Measurements from ENCODE around the gene CCDC180.

Gene CCDC180

DNA sequence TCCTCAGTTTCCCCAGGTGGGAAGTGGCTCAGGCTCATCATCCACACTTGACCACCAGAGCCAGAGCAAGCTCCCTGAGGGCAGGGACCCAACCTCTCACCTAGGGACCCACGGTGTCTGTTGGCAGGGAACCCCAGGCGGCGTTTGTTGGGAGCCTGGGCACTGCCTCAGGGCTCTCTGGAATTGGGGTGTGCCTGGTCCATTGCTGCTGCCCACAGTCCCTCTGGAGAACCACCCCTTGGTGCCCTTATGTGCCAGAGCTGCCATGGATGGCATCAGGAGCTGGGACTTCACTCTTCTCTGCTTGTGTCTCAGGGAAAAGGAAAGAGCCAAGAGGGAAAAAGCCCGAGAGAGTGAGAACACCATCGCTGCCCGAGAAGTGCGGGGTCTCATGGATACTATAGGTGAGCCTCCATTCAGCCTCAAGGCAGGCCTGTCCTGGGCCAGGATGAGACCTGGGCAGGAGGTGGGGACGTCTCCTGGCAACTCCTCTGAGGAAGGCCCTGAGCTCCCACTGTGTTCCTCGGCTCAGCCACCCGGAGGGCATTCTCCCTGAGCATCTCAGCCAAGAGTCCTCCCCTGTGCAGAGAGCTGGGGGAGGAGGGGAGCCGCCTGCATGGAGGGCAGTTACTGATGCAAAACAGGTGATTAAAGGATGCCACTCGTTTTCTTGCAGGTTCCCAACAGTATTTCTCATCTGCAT lies 4.5 kb downstream of the CCDC180 start:
- Histone ChIP-seq H3K27ac (ENCODE audit: low read length) (no peak overlapping the region), H3K9ac (ENCODE audit: low read depth, low read length) (no peak overlapping the region), H3K4me3 (ENCODE audit: low read length) (no peak overlapping the region), H3K27me3 (ENCODE audit: insufficient read depth, low read length) (no peaks in the 10 kb centered on the region), H3K36me3 (ENCODE audit: insufficient read depth, low read depth, low read length) (peaks cover 13% of the 10 kb centered on the region; the same call in 1 of the 2 replicates), H3K9me3 (ENCODE audit: insufficient read depth, low read depth, low read length) (no peaks in the 10 kb centered on the region), H3K4me1 (ENCODE audit: insufficient read depth, low read length) (peaks cover under 1% of the 10 kb centered on the region; the same call in 1 of the 2 replicates)

DNA sequence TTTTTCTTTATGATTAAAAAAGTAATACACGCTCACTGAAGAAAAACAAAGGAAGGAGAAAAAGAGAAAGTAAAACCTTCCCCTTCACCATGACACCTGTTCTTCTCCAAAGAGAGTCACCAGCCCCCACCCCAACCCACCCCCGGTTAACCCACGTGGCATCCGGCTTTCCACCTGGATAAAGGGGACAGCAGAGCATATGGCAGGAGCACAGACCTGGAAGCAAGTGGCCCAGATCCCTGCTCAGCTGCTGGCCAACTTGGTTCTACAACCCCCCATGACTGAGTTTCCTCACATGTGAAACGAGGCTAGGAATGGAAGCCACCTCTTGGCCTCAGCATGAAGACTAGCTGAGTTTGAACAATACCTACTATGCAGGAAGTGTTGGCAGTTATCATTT lies 5.1 kb downstream of the CCDC180 start:
- H3K4me3 ChIP-seq (ENCODE audit: low read length): no peak overlapping the region
- no peak overlapping the region for H3K27ac ChIP-seq (ENCODE audit: low read length)
- no peaks in the 10 kb centered on the region; the same call in 1 of the 2 replicates for H3K4me1 ChIP-seq (ENCODE audit: insufficient read depth, low read length)
- no peaks in the 10 kb centered on the region for H3K9me3 ChIP-seq (ENCODE audit: insufficient read depth, low read depth, low read length)
- peaks cover 13% of the 10 kb centered on the region; the same call in 1 of the 2 replicates for H3K36me3 ChIP-seq (ENCODE audit: insufficient read depth, low read depth, low read length)
- no peak overlapping the region for H3K9ac ChIP-seq (ENCODE audit: low read depth, low read length)
- H3K27me3 ChIP-seq (ENCODE audit: insufficient read depth, low read length): no peaks in the 10 kb centered on the region

DNA sequence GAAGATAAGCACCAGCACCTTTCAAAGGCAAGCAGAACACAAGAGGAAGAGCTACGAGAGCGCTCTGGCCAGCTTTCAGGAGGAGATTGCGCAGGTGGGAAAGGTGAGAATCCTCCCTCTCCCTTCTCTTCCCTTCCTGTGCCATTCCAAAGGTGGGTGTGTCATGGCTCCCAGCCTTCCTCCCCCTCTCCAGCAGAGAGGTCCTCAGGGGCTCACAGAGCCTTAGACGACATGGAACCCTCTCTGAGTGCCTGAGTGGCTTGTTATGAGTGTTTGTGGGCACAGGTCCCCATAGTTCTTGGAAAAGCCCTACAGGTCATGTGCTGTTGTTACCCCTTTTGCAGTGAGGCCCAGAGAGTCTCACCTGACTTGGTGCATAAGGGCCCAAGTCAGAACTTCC lies 5.8 kb downstream of the CCDC180 start:
- H3K9ac ChIP-seq (ENCODE audit: low read depth, low read length): no peak overlapping the region; the same call in 1 of the 2 replicates
- no peak overlapping the region for H3K27ac ChIP-seq (ENCODE audit: low read length)
- H3K27me3 ChIP-seq (ENCODE audit: insufficient read depth, low read length): no peaks in the 10 kb centered on the region
- peaks cover 13% of the 10 kb centered on the region; the same call in 1 of the 2 replicates for H3K36me3 ChIP-seq (ENCODE audit: insufficient read depth, low read depth, low read length)
- H3K9me3 ChIP-seq (ENCODE audit: insufficient read depth, low read depth, low read length): no peaks in the 10 kb centered on the region
- no peaks in the 10 kb centered on the region for H3K4me1 ChIP-seq (ENCODE audit: insufficient read depth, low read length)
- no peak overlapping the region for H3K4me3 ChIP-seq (ENCODE audit: low read length)

DNA sequence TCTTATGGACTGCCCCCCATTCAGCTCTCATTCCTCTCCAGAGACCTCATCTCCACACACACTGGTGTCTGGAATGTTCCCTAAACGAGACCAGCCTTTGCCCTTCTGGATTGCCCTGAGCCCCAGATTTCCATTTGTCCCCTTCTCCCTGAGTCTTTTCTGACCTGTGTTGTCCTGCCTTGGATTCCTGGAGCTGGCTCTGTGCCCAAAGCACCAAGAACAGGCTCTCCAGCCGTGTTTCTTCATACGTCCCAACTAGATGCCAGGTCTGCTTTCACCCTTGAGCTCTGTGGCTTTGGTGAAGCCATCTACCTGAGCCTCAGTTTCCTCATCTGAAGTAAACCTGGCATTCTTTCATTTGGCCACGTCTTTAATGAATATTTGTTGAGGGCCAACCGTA lies 6.3 kb downstream of the CCDC180 start:
- H3K27ac ChIP-seq (ENCODE audit: low read length): no peak overlapping the region
- H3K4me1 ChIP-seq (ENCODE audit: insufficient read depth, low read length): no peaks in the 10 kb centered on the region
- H3K9ac ChIP-seq (ENCODE audit: low read depth, low read length): no peak overlapping the region
- no peaks in the 10 kb centered on the region for H3K27me3 ChIP-seq (ENCODE audit: insufficient read depth, low read length)
- peaks cover 13% of the 10 kb centered on the region; the same call in 1 of the 2 replicates for H3K36me3 ChIP-seq (ENCODE audit: insufficient read depth, low read depth, low read length)
- no peak overlapping the region for H3K4me3 ChIP-seq (ENCODE audit: low read length)
- no peaks in the 10 kb centered on the region for H3K9me3 ChIP-seq (ENCODE audit: insufficient read depth, low read depth, low read length)

DNA sequence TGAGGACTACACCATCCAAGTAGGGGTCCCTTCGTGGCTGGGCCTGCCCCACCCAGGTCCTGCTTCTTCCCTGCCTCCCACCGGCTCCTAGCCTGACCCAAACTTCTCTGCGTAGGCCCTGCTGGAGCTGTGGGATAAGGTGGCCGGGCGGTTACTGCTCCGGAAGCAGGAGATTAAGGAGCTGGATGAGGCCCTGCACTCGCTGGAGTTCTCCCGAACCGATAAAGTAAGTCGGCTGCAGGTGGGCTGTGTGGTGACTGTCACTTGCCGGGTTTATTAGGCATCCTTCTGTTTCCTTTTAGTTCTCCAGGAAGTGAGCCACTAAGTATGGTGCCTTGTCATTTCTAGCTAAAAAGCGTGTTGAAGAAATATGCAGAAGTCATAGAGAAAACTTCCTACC lies 7.0 kb downstream of the CCDC180 start:
- Histone ChIP-seq H3K27ac (ENCODE audit: low read length) (no peak overlapping the region), H3K9me3 (ENCODE audit: insufficient read depth, low read depth, low read length) (no peaks in the 10 kb centered on the region), H3K9ac (ENCODE audit: low read depth, low read length) (no peak overlapping the region), H3K4me1 (ENCODE audit: insufficient read depth, low read length) (no peaks in the 10 kb centered on the region), H3K27me3 (ENCODE audit: insufficient read depth, low read length) (no peaks in the 10 kb centered on the region), H3K4me3 (ENCODE audit: low read length) (no peak overlapping the region), H3K36me3 (ENCODE audit: insufficient read depth, low read depth, low read length) (peaks cover 13% of the 10 kb centered on the region; the same call in 1 of the 2 replicates)

DNA sequence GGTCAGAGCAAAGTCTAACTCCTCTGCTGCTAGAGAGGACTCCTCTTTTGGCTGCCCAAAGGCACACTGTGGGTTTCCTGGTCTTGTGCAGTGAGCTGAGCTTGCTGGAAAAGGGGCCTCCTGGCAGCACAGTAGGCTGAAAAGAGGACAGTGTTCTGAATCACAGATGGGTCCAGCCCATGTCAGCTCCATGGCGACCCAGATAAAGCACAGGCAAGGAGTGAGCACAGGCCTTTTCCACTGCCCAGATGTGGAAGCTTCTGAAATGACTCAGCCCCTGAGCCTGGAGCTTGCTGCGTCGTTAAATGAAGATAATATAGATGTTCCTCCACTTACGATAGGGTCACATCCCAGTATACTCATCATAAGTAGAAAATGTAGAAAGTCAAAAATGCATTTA lies 8.1 kb downstream of the CCDC180 start:
- Histone ChIP-seq H3K9me3 (ENCODE audit: insufficient read depth, low read depth, low read length) (no peaks in the 10 kb centered on the region), H3K27ac (ENCODE audit: low read length) (no peak overlapping the region), H3K36me3 (ENCODE audit: insufficient read depth, low read depth, low read length) (peaks cover 13% of the 10 kb centered on the region; the same call in 1 of the 2 replicates), H3K27me3 (ENCODE audit: insufficient read depth, low read length) (no peaks in the 10 kb centered on the region), H3K4me1 (ENCODE audit: insufficient read depth, low read length) (no peaks in the 10 kb centered on the region), H3K9ac (ENCODE audit: low read depth, low read length) (no peak overlapping the region), H3K4me3 (ENCODE audit: low read length) (no peak overlapping the region)

DNA sequence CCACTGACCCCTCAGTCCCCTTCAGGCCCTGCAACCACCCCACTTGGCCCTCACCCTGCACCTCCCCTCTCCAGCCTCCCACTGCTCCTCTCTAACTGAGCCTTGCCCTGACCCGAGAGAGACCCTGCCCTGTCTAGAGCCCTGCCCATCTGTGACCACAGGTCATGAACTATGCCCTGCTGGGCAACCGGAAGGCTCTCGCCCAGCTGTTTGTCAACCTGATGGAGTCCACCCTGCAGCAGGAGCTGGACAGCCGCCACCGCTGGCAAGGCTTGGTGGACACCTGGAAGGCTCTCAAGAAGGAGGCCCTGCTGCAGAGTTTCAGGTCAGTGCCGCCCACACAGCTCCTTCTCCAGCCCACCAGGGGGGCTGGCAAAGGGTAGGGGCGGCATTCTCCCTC lies 9.4 kb downstream of the CCDC180 start:
- Histone ChIP-seq H3K27me3 (ENCODE audit: insufficient read depth, low read length) (no peaks in the 10 kb centered on the region), H3K9me3 (ENCODE audit: insufficient read depth, low read depth, low read length) (no peaks in the 10 kb centered on the region), H3K4me3 (ENCODE audit: low read length) (no peak overlapping the region), H3K27ac (ENCODE audit: low read length) (no peak overlapping the region), H3K36me3 (ENCODE audit: insufficient read depth, low read depth, low read length) (peaks cover 13% of the 10 kb centered on the region; the same call in 1 of the 2 replicates), H3K9ac (ENCODE audit: low read depth, low read length) (no peak overlapping the region), H3K4me1 (ENCODE audit: insufficient read depth, low read length) (no peaks in the 10 kb centered on the region)

DNA sequence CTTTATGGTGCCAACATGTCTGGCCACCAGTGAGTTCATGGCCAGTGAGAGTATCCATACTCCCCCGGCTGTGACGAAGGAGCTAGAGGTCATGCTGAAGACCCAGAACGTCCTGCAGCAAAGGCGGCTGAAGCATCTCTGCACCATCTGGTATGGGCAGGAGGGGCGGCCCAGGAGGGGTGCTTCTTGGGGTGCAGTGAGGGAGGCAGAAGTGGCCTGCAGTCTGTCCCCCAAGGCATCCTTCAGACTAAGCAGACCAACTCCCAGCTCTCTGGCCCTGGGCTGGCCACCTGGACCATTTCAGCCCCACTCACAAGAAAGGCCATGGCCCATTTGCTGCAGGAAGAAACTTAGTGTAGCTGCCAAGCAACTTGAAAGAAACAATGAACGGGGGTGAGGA lies 11.0 kb downstream of the CCDC180 start:
- H3K9me3 ChIP-seq (ENCODE audit: insufficient read depth, low read depth, low read length): no peaks in the 10 kb centered on the region
- H3K36me3 ChIP-seq (ENCODE audit: insufficient read depth, low read depth, low read length): peaks cover 8% of the 10 kb centered on the region; the same call in 1 of the 2 replicates
- H3K9ac ChIP-seq (ENCODE audit: low read depth, low read length): no peak overlapping the region
- H3K4me3 ChIP-seq (ENCODE audit: low read length): no peak overlapping the region
- no peaks in the 10 kb centered on the region for H3K4me1 ChIP-seq (ENCODE audit: insufficient read depth, low read length)
- H3K27ac ChIP-seq (ENCODE audit: low read length): no peak overlapping the region
- no peaks in the 10 kb centered on the region for H3K27me3 ChIP-seq (ENCODE audit: insufficient read depth, low read length)

DNA sequence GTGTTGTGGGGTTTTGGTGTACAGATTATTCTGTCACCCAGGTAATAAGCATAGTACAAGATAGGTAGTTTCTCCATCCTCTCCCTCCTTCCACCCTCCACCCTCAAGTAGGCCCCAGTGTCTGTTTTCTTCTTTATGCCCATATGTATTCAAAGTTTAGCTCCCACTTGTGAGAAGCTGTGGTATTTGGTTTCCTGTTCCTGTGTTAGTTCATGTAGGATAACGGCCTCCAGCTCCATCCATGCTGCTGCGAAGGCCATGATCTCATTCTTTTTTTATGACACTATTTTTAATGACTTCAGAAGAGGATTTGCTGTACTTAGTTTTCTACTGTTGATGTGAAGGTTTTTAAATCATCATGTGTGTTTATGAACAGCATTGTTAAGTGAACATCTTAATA lies 11.9 kb downstream of the CCDC180 start:
- Histone ChIP-seq H3K9me3 (ENCODE audit: insufficient read depth, low read depth, low read length) (no peaks in the 10 kb centered on the region), H3K27me3 (ENCODE audit: insufficient read depth, low read length) (no peaks in the 10 kb centered on the region), H3K27ac (ENCODE audit: low read length) (no peak overlapping the region), H3K36me3 (ENCODE audit: insufficient read depth, low read depth, low read length) (peaks cover 5% of the 10 kb centered on the region; the same call in 1 of the 2 replicates), H3K4me1 (ENCODE audit: insufficient read depth, low read length) (no peaks in the 10 kb centered on the region), H3K9ac (ENCODE audit: low read depth, low read length) (no peak overlapping the region), H3K4me3 (ENCODE audit: low read length) (no peak overlapping the region)

DNA sequence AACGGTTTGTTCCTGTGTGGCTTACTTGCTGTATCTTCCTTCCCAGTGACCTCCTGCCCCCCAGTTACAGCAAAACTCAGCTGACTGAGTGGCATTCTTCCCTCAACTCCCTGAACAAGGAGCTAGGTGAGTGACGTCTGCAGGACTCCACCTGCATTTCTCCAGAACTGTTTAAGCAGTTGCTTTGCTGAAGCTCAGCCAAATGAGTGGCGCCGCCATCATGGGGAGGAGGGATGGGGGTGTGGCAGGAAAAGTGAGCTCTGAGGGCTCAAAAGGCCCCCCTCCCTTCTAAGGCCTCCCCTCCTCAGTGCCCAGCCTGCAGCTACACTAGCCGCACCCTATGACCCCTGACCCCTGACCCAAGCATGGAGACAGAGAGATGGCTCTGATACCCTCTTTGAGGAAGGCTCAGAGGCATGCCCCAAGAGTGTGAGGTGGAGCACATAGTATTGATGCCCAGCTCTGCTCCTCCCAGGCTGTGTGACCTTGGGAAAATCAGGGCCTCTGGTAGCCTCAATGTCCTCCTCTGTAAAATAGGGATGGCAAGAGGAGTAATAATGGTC lies 12.7 kb downstream of the CCDC180 start:
- no peaks in the 10 kb centered on the region for H3K27me3 ChIP-seq (ENCODE audit: insufficient read depth, low read length)

DNA sequence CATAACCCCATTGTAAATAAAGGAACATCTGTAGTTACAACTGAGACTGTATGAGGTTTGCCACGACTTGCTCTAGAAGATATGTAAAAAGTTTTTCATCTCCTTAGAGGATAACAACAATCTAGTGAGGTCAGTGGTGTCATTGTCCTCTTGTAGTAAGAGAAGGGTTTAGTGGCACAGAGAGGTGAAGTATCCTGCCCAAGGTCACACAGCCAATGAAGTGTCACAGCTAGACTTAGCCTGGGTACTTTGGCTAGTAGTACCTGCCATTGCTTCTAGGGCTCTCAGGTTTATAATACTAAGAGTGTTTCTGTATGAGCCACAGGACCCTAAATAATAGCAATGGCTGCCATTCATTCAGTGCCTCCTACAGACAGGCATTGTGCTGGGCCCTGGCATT lies 13.8 kb downstream of the CCDC180 start:
- H3K4me3 ChIP-seq (ENCODE audit: low read length): no peak overlapping the region
- no peaks in the 10 kb centered on the region for H3K27me3 ChIP-seq (ENCODE audit: insufficient read depth, low read length)
- H3K27ac ChIP-seq (ENCODE audit: low read length): no peak overlapping the region

More for the DNA sequence above, 12.7 kb downstream of the CCDC180 start:
- Histone ChIP-seq H3K27ac (ENCODE audit: low read length) (no peak overlapping the region), H3K9ac (ENCODE audit: low read depth, low read length) (no peak overlapping the region), H3K4me3 (ENCODE audit: low read length) (no peak overlapping the region), H3K9me3 (ENCODE audit: insufficient read depth, low read depth, low read length) (no peaks in the 10 kb centered on the region), H3K4me1 (ENCODE audit: insufficient read depth, low read length) (no peaks in the 10 kb centered on the region), H3K36me3 (ENCODE audit: insufficient read depth, low read depth, low read length) (no peaks in the 10 kb centered on the region; the same call in 1 of the 2 replicates)

DNA sequence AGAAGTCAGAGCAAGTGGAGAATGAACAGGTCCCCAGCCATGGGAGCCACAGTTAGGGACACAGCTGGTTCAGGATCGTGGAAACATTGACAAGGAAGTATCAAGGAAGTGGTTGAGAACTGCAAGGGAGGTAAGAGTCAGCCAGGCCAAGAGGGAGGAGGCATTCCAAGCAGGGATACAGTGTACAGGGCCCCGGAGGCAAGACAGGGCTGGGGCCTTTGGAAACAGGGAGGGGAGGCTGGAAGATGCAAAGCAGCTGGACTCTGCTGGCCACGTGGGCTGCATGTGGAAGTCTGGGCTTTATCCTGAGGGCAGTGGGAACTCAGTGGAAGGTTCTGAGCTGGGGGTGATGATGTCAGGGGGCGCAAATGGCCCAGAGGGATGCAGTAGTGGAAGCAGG lies 14.2 kb downstream of the CCDC180 start:
- no peaks in the 10 kb centered on the region; the same call in 1 of the 2 replicates for H3K36me3 ChIP-seq (ENCODE audit: insufficient read depth, low read depth, low read length)
- H3K4me3 ChIP-seq (ENCODE audit: low read length): no peak overlapping the region
- no peak overlapping the region for H3K9ac ChIP-seq (ENCODE audit: low read depth, low read length)
- no peaks in the 10 kb centered on the region for H3K9me3 ChIP-seq (ENCODE audit: insufficient read depth, low read depth, low read length)
- H3K27ac ChIP-seq (ENCODE audit: low read length): no peak overlapping the region
- H3K27me3 ChIP-seq (ENCODE audit: insufficient read depth, low read length): no peaks in the 10 kb centered on the region
- no peaks in the 10 kb centered on the region for H3K4me1 ChIP-seq (ENCODE audit: insufficient read depth, low read length)

More for the DNA sequence above, 13.8 kb downstream of the CCDC180 start:
- H3K36me3 ChIP-seq (ENCODE audit: insufficient read depth, low read depth, low read length): no peaks in the 10 kb centered on the region; the same call in 1 of the 2 replicates
- no peak overlapping the region for H3K9ac ChIP-seq (ENCODE audit: low read depth, low read length)
- no peaks in the 10 kb centered on the region for H3K4me1 ChIP-seq (ENCODE audit: insufficient read depth, low read length)
- H3K9me3 ChIP-seq (ENCODE audit: insufficient read depth, low read depth, low read length): no peaks in the 10 kb centered on the region
